ENCODE data around the gene RAMACL. TPM values are rescaled to one million over a fixed set of nuclear protein-coding genes. Genes with fewer than 3 reads are reported as not detected.
A peak's percentile ranks its signal among the peaks of the same experiment; 100 is the strongest.

The RAMACL gene
- total RNA-seq, 6 experiments from 2014 or later: 2.0 to 3.6 (median 2.8) TPM

- no peak for DNase-seq
- H3K27ac Mint-ChIP-seq: no peak overlapping the region
- no peak for TF ChIP-seq CTCF (IDR thresholded peaks at IDR 0.05)
- peaks cover 6% of the 10 kb centered on the region; the same call in 1 of the 2 replicates for H3K36me3 Mint-ChIP-seq (ENCODE audit: low read depth)
- H3K27me3 Mint-ChIP-seq (ENCODE audit: insufficient read depth): peaks cover 1% of the 10 kb centered on the region
- H3K9me3 Mint-ChIP-seq: no peaks in the 10 kb centered on the region
- peaks cover 21% of the 10 kb centered on the region for H3K4me1 Mint-ChIP-seq (ENCODE audit: low read depth)
- H3K4me3 Mint-ChIP-seq: no peak overlapping the region
Measured at GRCh38 chr6:166612471-166612881, 26.0 kb upstream of the RAMACL start.

- no peak overlapping the region for H3K4me3 Mint-ChIP-seq
- DNase-seq: no peak
- no peak overlapping the region for H3K27ac Mint-ChIP-seq
- H3K4me1 Mint-ChIP-seq (ENCODE audit: low read depth): peaks cover 28% of the 10 kb centered on the region
- H3K27me3 Mint-ChIP-seq (ENCODE audit: insufficient read depth): peaks cover 1% of the 10 kb centered on the region
- no peak for TF ChIP-seq CTCF (IDR thresholded peaks at IDR 0.05)
- peaks cover 5% of the 10 kb centered on the region; the same call in 1 of the 2 replicates for H3K36me3 Mint-ChIP-seq (ENCODE audit: low read depth)
- H3K9me3 Mint-ChIP-seq: no peaks in the 10 kb centered on the region
Measured at GRCh38 chr6:166611631-166612030, 25.2 kb upstream of the RAMACL start.

GRCh38 chr6:166610069-166610468 is 23.6 kb upstream of the RAMACL start:
- no peak for DNase-seq
- H3K27ac Mint-ChIP-seq: no peak overlapping the region
- no peaks in the 10 kb centered on the region for H3K9me3 Mint-ChIP-seq
- H3K36me3 Mint-ChIP-seq (ENCODE audit: low read depth): peaks cover 2% of the 10 kb centered on the region; the same call in 1 of the 2 replicates
- no peak for TF ChIP-seq CTCF (IDR thresholded peaks at IDR 0.05)
- H3K4me3 Mint-ChIP-seq: no peak overlapping the region
- H3K4me1 Mint-ChIP-seq (ENCODE audit: low read depth): peaks cover 28% of the 10 kb centered on the region
- peaks cover 1% of the 10 kb centered on the region for H3K27me3 Mint-ChIP-seq (ENCODE audit: insufficient read depth)

- no peak for DNase-seq
- H3K27me3 Mint-ChIP-seq (ENCODE audit: insufficient read depth): no peaks in the 10 kb centered on the region; the same call in none of the 2 replicates
- no peak for TF ChIP-seq CTCF (IDR thresholded peaks at IDR 0.05)
- H3K9me3 Mint-ChIP-seq: no peaks in the 10 kb centered on the region
- peak overlapping the region; percentile 60; the same call in 1 of the 2 replicates for H3K27ac Mint-ChIP-seq
- peaks cover 21% of the 10 kb centered on the region for H3K4me1 Mint-ChIP-seq (ENCODE audit: low read depth)
- no peaks in the 10 kb centered on the region for H3K36me3 Mint-ChIP-seq (ENCODE audit: low read depth)
- H3K4me3 Mint-ChIP-seq: no peak overlapping the region
Measured at GRCh38 chr6:166608774-166609173, 22.3 kb upstream of the RAMACL start.

- H3K27ac Mint-ChIP-seq: no peak overlapping the region
- H3K4me3 Mint-ChIP-seq: no peak overlapping the region
- H3K27me3 Mint-ChIP-seq (ENCODE audit: insufficient read depth): no peaks in the 10 kb centered on the region; the same call in none of the 2 replicates
- TF ChIP-seq CTCF (IDR thresholded peaks at IDR 0.05): no peak
- peaks cover 23% of the 10 kb centered on the region for H3K36me3 Mint-ChIP-seq (ENCODE audit: low read depth)
- DNase-seq: no peak
- H3K4me1 Mint-ChIP-seq (ENCODE audit: low read depth): peaks cover 30% of the 10 kb centered on the region
- peaks cover 13% of the 10 kb centered on the region for H3K9me3 Mint-ChIP-seq
Measured at GRCh38 chr6:166605752-166606151, 19.3 kb upstream of the RAMACL start.

GRCh38 chr6:166604911-166605310 is 18.4 kb upstream of the RAMACL start:
- Mint-ChIP-seq H3K4me3 (no peak overlapping the region), H3K4me1 (ENCODE audit: low read depth) (peaks cover 38% of the 10 kb centered on the region), H3K9me3 (peaks cover 13% of the 10 kb centered on the region)

More at GRCh38 chr6:166604911-166605310, 18.4 kb upstream of the RAMACL start:
- H3K36me3 Mint-ChIP-seq (ENCODE audit: low read depth): peaks cover 23% of the 10 kb centered on the region
- H3K27ac Mint-ChIP-seq: no peak overlapping the region
- no peak for DNase-seq
- H3K27me3 Mint-ChIP-seq (ENCODE audit: insufficient read depth): no peaks in the 10 kb centered on the region; the same call in none of the 2 replicates
- no peak for TF ChIP-seq CTCF (IDR thresholded peaks at IDR 0.05)

Data from HFFc6 (cell line).